ENCODE results near the gene MMP8. TPM values are rescaled to one million over a fixed set of nuclear protein-coding genes. Genes with fewer than 3 reads are reported as not detected.

Gene MMP8, protein sequence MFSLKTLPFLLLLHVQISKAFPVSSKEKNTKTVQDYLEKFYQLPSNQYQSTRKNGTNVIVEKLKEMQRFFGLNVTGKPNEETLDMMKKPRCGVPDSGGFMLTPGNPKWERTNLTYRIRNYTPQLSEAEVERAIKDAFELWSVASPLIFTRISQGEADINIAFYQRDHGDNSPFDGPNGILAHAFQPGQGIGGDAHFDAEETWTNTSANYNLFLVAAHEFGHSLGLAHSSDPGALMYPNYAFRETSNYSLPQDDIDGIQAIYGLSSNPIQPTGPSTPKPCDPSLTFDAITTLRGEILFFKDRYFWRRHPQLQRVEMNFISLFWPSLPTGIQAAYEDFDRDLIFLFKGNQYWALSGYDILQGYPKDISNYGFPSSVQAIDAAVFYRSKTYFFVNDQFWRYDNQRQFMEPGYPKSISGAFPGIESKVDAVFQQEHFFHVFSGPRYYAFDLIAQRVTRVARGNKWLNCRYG
- not detected in 2 replicates for total RNA-seq
- long read RNA-seq, result 0 reads

GRCh38 chr11:102724904-102725500 lies at the start of gene MMP8:
MMP8 (minus strand) TSS chr11:102724954; CDS start chr11:102724855, 99 bp downstream.
- no peak for DNase-seq (ENCODE audit: extremely low spot score, unreplicated experiment)
- peaks cover 6% of the 10 kb centered on the region for H3K27me3 Mint-ChIP-seq (ENCODE audit: unreplicated experiment)
- H3K4me3 Mint-ChIP-seq (ENCODE audit: unreplicated experiment), result no peak within 1 kb of the TSS
- no peak within 1 kb of the TSS for H3K27ac Mint-ChIP-seq (ENCODE audit: unreplicated experiment)
- no peaks in the 10 kb centered on the region for H3K9me3 Mint-ChIP-seq (ENCODE audit: unreplicated experiment)
- no peaks in the 10 kb centered on the region for H3K36me3 Mint-ChIP-seq (ENCODE audit: unreplicated experiment)
- no peaks in the 10 kb centered on the region for H3K4me1 Mint-ChIP-seq (ENCODE audit: unreplicated experiment)
- TF ChIP-seq CTCF (IDR thresholded peaks at IDR 0.05), result no peak

DNA sequence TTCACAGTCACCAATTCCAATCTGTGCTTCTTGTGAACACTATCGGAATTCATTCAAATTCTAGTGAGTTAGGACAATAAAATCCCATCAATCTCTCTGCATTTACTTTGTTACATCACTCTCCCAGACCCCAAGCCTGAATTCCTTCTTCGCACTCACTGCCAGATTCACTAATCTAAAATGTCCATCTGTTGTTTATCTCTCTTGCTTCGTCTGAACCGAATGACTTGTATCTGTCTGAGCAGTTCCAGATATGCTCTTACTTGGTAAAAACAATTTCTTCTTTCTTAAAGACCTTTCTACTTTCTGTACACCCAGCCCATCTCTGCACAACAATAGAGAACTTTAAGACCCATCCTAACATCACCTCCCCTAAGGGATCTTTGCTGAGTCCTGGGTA lies 48.6 kb upstream of the MMP8 start:
- Mint-ChIP-seq H3K27me3 (ENCODE audit: unreplicated experiment) (no peaks in the 10 kb centered on the region), H3K4me3 (ENCODE audit: unreplicated experiment) (no peak overlapping the region), H3K27ac (ENCODE audit: unreplicated experiment) (no peak overlapping the region), H3K9me3 (ENCODE audit: unreplicated experiment) (peaks cover 3% of the 10 kb centered on the region), H3K4me1 (ENCODE audit: unreplicated experiment) (no peaks in the 10 kb centered on the region), H3K36me3 (ENCODE audit: unreplicated experiment) (no peaks in the 10 kb centered on the region)
- no peak for DNase-seq (ENCODE audit: extremely low spot score, unreplicated experiment)
- TF ChIP-seq CTCF (IDR thresholded peaks at IDR 0.05), result no peak

- H3K36me3 Mint-ChIP-seq (ENCODE audit: unreplicated experiment), result no peaks in the 10 kb centered on the region
- DNase-seq (ENCODE audit: extremely low spot score, unreplicated experiment), result no peak
- no peak for TF ChIP-seq CTCF (IDR thresholded peaks at IDR 0.05)
- H3K27me3 Mint-ChIP-seq (ENCODE audit: unreplicated experiment), result no peaks in the 10 kb centered on the region
- no peak overlapping the region for H3K27ac Mint-ChIP-seq (ENCODE audit: unreplicated experiment)
- no peaks in the 10 kb centered on the region for H3K4me1 Mint-ChIP-seq (ENCODE audit: unreplicated experiment)
- H3K9me3 Mint-ChIP-seq (ENCODE audit: unreplicated experiment), result peaks cover 3% of the 10 kb centered on the region
- H3K4me3 Mint-ChIP-seq (ENCODE audit: unreplicated experiment), result no peak overlapping the region
Observed at GRCh38 chr11:102771351-102771750, 46.6 kb upstream of the MMP8 start.

GRCh38 chr11:102770191-102770590 lies 45.4 kb upstream of the MMP8 start:
- no peak for DNase-seq (ENCODE audit: extremely low spot score, unreplicated experiment)
- Mint-ChIP-seq H3K27me3 (ENCODE audit: unreplicated experiment) (no peaks in the 10 kb centered on the region), H3K36me3 (ENCODE audit: unreplicated experiment) (no peaks in the 10 kb centered on the region), H3K4me3 (ENCODE audit: unreplicated experiment) (no peak overlapping the region), H3K27ac (ENCODE audit: unreplicated experiment) (no peak overlapping the region), H3K4me1 (ENCODE audit: unreplicated experiment) (no peaks in the 10 kb centered on the region), H3K9me3 (ENCODE audit: unreplicated experiment) (peaks cover 3% of the 10 kb centered on the region)
- no peak for TF ChIP-seq CTCF (IDR thresholded peaks at IDR 0.05)

DNA sequence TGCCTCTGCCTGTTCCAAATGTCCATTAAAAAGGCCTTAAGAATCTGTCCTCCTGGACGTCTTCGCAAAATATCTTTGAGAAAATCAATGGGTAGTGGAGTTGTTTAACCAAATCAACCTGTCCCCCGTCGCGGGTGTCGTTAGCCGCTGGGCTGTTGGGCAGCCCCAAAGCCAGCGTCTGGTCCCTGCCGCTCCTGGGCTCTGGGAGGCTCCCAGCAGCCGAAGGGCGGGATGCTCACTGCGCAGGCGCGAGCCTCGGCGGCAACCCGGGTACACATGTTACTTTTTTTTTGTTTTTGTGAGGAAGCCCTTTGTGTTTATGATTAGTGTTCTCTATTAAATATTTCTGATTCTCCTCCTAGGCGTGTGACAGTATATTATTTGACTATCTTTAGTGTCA lies 43.0 kb upstream of the MMP8 start:
- TF ChIP-seq CTCF (IDR thresholded peaks at IDR 0.05), result no peak
- H3K9me3 Mint-ChIP-seq (ENCODE audit: unreplicated experiment), result peaks cover 3% of the 10 kb centered on the region
- H3K27me3 Mint-ChIP-seq (ENCODE audit: unreplicated experiment), result no peaks in the 10 kb centered on the region
- DNase-seq (ENCODE audit: extremely low spot score, unreplicated experiment), result no peak
- H3K27ac Mint-ChIP-seq (ENCODE audit: unreplicated experiment), result no peak overlapping the region
- no peaks in the 10 kb centered on the region for H3K36me3 Mint-ChIP-seq (ENCODE audit: unreplicated experiment)
- peaks cover 8% of the 10 kb centered on the region for H3K4me1 Mint-ChIP-seq (ENCODE audit: unreplicated experiment)
- no peak overlapping the region for H3K4me3 Mint-ChIP-seq (ENCODE audit: unreplicated experiment)

Measured in osteocyte (in vitro differentiated cells).